Testis (tissue), 3 donors: ENCODE measurements around the gene E2F1. TPM values are rescaled to one million over a fixed set of nuclear protein-coding genes. Genes with fewer than 3 reads are reported as not detected.
"Not testable (repeated sequence)": the region's sequence is repeated elsewhere in the genome, so short reads cannot be mapped to it uniquely, and the experiment has no call there.

Experiments used
- DNase-seq: peaks from one replicate; pipeline ENCODE4 v3.0.0-alpha.2; 2019
- H3K27ac ChIP-seq, 2 donors: fragments of 200-600 bp; sonication (generic); one replicate each; pipeline ENCODE4 v1.5.1; 2019
- H3K27me3 ChIP-seq: fragments of 200-600 bp; sonication (generic); one replicate; pipeline ENCODE4 v1.5.1; 2019
- H3K36me3 ChIP-seq: fragments of 200-600 bp; sonication (generic); one replicate; pipeline ENCODE4 v1.5.1; 2017; ENCODE audit warnings: low read depth; ENCODE audit errors: missing control alignments
- H3K4me1 ChIP-seq: fragments of 200-600 bp; sonication (generic); one replicate; pipeline ENCODE4 v1.5.1; 2019
- H3K4me3 ChIP-seq, 2 donors: fragments of 200-600 bp; sonication (generic); one replicate each; pipeline ENCODE4 v1.5.1; 2017 to 2019
- H3K9me3 ChIP-seq: fragments of 200-600 bp; sonication (generic); one replicate; pipeline ENCODE4 v1.5.1; 2017
- POLR2A ChIP-seq: fragments of 450-650 bp; IDR thresholded peaks from one replicate; pipeline ENCODE4 v1.6.1; 2017; ENCODE audit warnings: antibody characterized with exemption, mild to moderate bottlenecking, moderate library complexity
- WGBS, 2 donors: methylation state at CpG; one replicate each; pipeline ENCODE4 v1.1.5; 2018; 5-methylcytosine and 5-hydroxymethylcytosine counted together
- intact Hi-C: fragments of 100-400 bp; cut with DNase I; formaldehyde crosslinking; loops from one replicate; pipeline ENCODE4 v1.15.1; 2023; ENCODE audit warnings: low total_unique reads
- polyA plus RNA-seq: library from polyadenylated mRNA; stranded (reverse); fragments of 350-450 nt; fragmentation: Illumina TruSeq; extraction: RNeasy Lipid Tissue Mini Kit (QIAGEN cat#74804); gene quantifications from one replicate; pipeline ENCODE4 v1.2.3, GENCODE V29; 2014; ENCODE audit warnings: low read depth, low replicate concordance; ENCODE audit not compliant: insufficient read depth
- total RNA-seq, 2 donors: library from RNA; depleted of rRNA; stranded (reverse); fragments of >200 nt; gene quantifications; one replicate each; pipeline ENCODE4 v1.2.3, GENCODE V29; 2016
- TF ChIP-seq, protein P1 (sequence below), 3 experiments: fragments of 450-650 bp in 2 of 3; fragments of 200-600 bp in 1 of 3; sonication (generic) in 1 of 3; IDR thresholded peaks; one replicate each; pipeline ENCODE4 v1.5.1; 2016 to 2019; ENCODE audit warnings: antibody characterized with exemption in 3 of 3, mild to moderate bottlenecking in 2 of 3, moderate library complexity in 1 of 3

E2F1 gene
- total and polyA plus RNA-seq, 3 donors from 2014 or later = 16.9 to 22.8 (median 19.9) TPM

DNA sequence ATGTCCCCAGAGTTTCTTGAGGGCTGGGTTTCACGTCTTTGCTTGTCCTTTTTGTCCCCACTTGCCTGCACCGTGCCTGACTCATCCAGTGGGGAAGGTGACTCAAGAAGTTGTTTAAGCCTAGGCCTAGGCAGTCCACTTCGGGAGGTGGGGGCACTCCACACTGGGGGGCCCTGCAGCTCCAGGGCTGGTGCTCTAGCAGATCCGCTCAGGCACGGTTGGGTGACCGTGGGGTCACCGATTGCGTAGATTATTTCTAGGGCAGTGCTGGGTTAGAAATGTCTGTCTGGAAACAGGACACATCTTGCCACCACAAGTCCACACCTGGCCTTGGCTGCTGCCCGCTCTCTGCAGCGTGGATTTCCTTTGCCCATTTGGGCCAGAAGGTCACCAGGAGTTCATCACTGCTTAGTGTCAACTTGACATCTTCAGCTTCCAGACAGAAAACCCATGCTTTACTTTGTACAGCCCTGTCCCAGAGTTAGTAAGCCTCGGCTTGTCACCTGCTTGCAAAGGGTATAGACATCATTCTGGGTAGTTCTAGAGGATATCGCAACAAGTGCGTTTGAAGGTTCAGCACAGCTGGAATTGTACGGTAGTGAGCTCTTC is 37.7 kb downstream of the E2F1 start:
- no peak for DNase-seq
- H3K27ac ChIP-seq = no peak overlapping the region
- no peak overlapping the region for H3K4me3 ChIP-seq
- no peaks in the 10 kb centered on the region for H3K9me3 ChIP-seq
- 79 to 87% methylated on average over 9 to 14 of the region's 14 CpGs for WGBS, 2 donors
- H3K4me1 ChIP-seq = peaks cover 17% of the 10 kb centered on the region
- intact Hi-C loops = no loop called here
- no peaks in the 10 kb centered on the region for H3K27me3 ChIP-seq
- TF ChIP-seq, protein P1, sequence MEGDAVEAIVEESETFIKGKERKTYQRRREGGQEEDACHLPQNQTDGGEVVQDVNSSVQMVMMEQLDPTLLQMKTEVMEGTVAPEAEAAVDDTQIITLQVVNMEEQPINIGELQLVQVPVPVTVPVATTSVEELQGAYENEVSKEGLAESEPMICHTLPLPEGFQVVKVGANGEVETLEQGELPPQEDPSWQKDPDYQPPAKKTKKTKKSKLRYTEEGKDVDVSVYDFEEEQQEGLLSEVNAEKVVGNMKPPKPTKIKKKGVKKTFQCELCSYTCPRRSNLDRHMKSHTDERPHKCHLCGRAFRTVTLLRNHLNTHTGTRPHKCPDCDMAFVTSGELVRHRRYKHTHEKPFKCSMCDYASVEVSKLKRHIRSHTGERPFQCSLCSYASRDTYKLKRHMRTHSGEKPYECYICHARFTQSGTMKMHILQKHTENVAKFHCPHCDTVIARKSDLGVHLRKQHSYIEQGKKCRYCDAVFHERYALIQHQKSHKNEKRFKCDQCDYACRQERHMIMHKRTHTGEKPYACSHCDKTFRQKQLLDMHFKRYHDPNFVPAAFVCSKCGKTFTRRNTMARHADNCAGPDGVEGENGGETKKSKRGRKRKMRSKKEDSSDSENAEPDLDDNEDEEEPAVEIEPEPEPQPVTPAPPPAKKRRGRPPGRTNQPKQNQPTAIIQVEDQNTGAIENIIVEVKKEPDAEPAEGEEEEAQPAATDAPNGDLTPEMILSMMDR (IDR thresholded peaks at IDR 0.05) = no peak
- TF ChIP-seq POLR2A = no peak
- H3K36me3 ChIP-seq = no peaks in the 10 kb centered on the region

DNA sequence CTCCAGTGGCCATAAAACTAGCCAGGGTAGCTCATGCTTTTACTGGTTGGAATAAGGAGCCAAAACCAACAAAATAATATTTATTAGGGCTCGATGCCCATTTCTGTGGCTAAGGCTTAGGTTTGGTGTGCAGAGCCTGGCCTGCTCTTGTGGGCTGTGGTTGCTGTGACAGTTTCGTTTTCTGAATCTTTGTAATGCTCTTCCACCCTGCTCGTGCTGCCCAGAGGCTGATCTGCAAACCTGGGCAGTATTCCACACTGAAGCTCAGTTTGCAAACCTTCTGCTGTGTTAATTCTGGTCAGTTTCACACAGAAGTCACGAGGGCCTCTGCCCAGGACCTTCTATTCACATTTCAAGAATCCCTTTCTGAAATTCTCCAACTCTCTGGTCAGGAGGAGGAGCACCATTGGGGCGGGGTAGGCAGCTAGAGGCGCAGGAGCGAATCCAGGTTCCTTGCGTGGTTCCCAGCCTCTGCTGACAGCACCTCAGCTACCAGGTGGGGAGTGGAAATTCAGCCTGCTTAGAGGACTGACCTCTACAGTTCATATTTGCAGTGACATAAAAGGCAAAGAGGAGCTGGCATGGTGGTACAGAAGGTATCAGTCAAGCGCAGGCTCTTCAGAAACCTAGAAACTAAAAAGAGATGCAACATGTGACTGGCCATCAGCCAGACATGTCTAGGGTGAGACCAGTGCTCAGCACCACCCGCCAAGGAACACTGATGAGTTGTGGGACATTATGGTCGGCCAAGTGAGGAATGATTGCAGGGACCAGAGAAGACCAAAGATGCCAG is 38.4 kb downstream of the E2F1 start:
- Histone ChIP-seq H3K4me3 (no peak overlapping the region), H3K36me3 (no peaks in the 10 kb centered on the region), H3K9me3 (no peaks in the 10 kb centered on the region), H3K27me3 (no peaks in the 10 kb centered on the region), H3K4me1 (peaks cover 12% of the 10 kb centered on the region), H3K27ac (no peak overlapping the region)
- no peak for DNase-seq
- WGBS, 2 donors = 78% methylated on average over 11 of the region's 11 CpGs
- TF ChIP-seq, protein P1 (IDR thresholded peaks at IDR 0.05) = no peak
- TF ChIP-seq POLR2A = no peak
- intact Hi-C loops = no loop called here

DNA sequence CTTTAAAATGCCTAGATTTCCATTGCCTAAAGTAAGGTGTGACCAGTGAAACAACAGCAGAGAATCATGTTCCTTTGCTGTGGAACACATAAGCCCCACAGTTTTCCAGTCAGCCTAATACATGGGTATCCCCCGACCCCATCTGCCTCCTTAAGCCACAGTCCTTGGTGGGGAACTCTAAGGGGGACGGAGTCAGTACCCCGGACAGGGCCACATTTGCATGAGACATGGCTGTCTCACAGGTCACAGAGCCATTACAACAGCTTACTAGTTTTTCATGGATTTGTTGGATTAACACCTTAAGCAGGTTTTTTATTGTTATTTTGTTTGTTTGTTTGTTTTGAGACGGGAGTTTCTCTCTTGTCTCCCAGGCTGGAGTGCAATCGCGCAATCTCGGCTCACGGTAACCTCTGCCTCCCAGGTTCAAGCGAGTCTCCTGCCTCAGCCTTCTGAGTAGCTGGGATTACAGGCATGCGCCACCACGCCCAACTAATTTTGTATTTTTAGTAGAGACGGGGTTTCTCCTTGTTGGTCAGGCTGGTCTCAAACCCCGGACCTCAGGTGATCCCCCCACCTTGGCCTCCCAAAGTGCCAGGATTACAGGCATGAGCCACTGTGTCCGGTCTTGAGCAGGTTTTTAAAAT is 39.1 kb downstream of the E2F1 start:
- DNase-seq, H3K4me3 ChIP-seq, H3K27me3 ChIP-seq, intact Hi-C loops, H3K27ac ChIP-seq, H3K36me3 ChIP-seq, H3K9me3 ChIP-seq: not testable (repeated sequence)
- H3K4me1 ChIP-seq = peaks cover 11% of the 10 kb centered on the region
- 75 to 81% methylated on average over 14 of the region's 14 CpGs for WGBS, 2 donors

GRCh38 chr20:33646191-33646590 is 40.0 kb downstream of the E2F1 start:
- intact Hi-C loops = no loop called here
- 87 to 88% methylated on average over 5 of the region's 5 CpGs for WGBS, 2 donors
- TF ChIP-seq POLR2A = no peak
- TF ChIP-seq, protein P1 (IDR thresholded peaks at IDR 0.05) = no peak
- Histone ChIP-seq H3K4me1 (peaks cover 11% of the 10 kb centered on the region), H3K36me3 (no peaks in the 10 kb centered on the region), H3K4me3 (no peak overlapping the region), H3K27ac (no peak overlapping the region), H3K9me3 (no peaks in the 10 kb centered on the region), H3K27me3 (no peaks in the 10 kb centered on the region)
- DNase-seq = no peak

DNA sequence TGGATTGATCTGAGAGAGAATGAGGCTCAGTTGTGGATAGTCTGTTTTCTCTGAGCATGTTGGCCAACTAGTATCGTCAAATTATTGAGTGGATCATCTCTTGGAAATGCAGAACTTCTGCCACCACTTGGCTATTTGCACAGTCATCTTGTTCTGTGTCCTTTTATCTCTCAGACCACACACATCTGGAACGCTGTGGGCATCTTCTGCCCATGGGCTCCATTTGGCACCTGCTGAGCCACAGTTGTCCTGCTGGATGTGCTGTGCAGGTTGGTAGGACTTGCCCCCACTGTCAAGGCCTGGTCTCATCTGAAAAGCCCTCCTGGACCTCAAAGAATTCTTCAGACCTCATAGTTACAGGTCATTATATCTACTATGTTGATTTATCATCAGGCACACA is 40.8 kb downstream of the E2F1 start:
- Histone ChIP-seq H3K27ac (no peak overlapping the region), H3K4me1 (peaks cover 11% of the 10 kb centered on the region), H3K9me3 (no peaks in the 10 kb centered on the region), H3K4me3 (no peak overlapping the region), H3K27me3 (no peaks in the 10 kb centered on the region), H3K36me3 (no peaks in the 10 kb centered on the region)
- WGBS, 2 donors = 93% methylated on average over 2 of the region's 2 CpGs
- no peak for DNase-seq
- intact Hi-C loops = no loop called here
- no peak for TF ChIP-seq POLR2A
- TF ChIP-seq, protein P1 (IDR thresholded peaks at IDR 0.05) = no peak
